Panc1 (cell line): ENCODE data around the gene CRYBG1. TPM values are rescaled to one million over a fixed set of nuclear protein-coding genes. Genes with fewer than 3 reads are reported as not detected.

Experiments
- ATAC-seq: fragments of 200-7000 bp; cut with Tn5 transposase; 2 replicates; pipeline ENCODE4 v1.9.1; 2020; ENCODE audit warnings: mild to moderate bottlenecking, moderate library complexity
- BruUV-seq: library from RNA; stranded (reverse); fragments of 400-500 nt; replicated peaks from 2 replicates; lab custom pipeline; 2021; lab: Mats Ljungman, UMichigan
- CTCF ChIA-PET: fragments of 300-600 bp; sonication (Branson Sonifier 250); formaldehyde crosslinking; loops from one replicate; lab custom pipeline; 2022; ENCODE audit warnings: antibody characterized with exemption; lab: Charles Lee
- POLR2A ChIA-PET: fragments of 300-600 bp; sonication (Branson Sonifier 250); formaldehyde crosslinking; loops from one replicate; lab custom pipeline; 2022; ENCODE audit warnings: antibody characterized with exemption; lab: Charles Lee
- DNase-seq: peaks from one replicate; pipeline ENCODE4 v3.0.0-alpha.2; 2010; ENCODE audit warnings: low read depth, low spot score
- H3K27ac ChIP-seq: 2 replicates; pipeline ENCODE4 v1.5.1; 2011; ENCODE audit warnings: mild to moderate bottlenecking, low read length, inconsistent platforms
- H3K27me3 ChIP-seq: fragments of 200-500 bp; sonication (Bioruptor generic); 2 replicates; pipeline ENCODE4 v1.6.0; 2014; ENCODE audit warnings: low read length, inconsistent platforms; ENCODE audit not compliant: control insufficient read depth, insufficient read depth
- H3K36me3 ChIP-seq: fragments of 200-500 bp; sonication (Bioruptor generic); 2 replicates; pipeline ENCODE4 v1.5.1; 2014; ENCODE audit warnings: inconsistent platforms, mild to moderate bottlenecking, low read length, moderate library complexity; ENCODE audit not compliant: control insufficient read depth, insufficient read depth
- H3K4me1 ChIP-seq: 2 replicates; pipeline ENCODE4 v1.5.1; 2011; ENCODE audit warnings: inconsistent platforms, mild to moderate bottlenecking, low read length, moderate library complexity; ENCODE audit not compliant: control insufficient read depth, insufficient read depth
- H3K4me3 ChIP-seq, 2 experiments: 2 replicates each; pipeline ENCODE4 v1.5.1; 2011 to 2012; ENCODE audit warnings: low read depth in 2 of 2, low read length in 2 of 2, mild to moderate bottlenecking in 2 of 2, inconsistent platforms in 1 of 2, moderate library complexity in 1 of 2
- H3K9me3 ChIP-seq: fragments of 200-500 bp; sonication (Bioruptor generic); 2 replicates; pipeline ENCODE4 v1.5.1; 2014; ENCODE audit warnings: low read depth, mild to moderate bottlenecking, inconsistent platforms, low read length, moderate library complexity; ENCODE audit not compliant: control insufficient read depth, insufficient read depth
- POLR2AphosphoS5 ChIP-seq: IDR thresholded peaks from 2 replicates; pipeline ENCODE4 v1.6.1; 2012; ENCODE audit warnings: mild to moderate bottlenecking, low read depth, low read length, moderate library complexity
- REST ChIP-seq, 2 experiments: IDR thresholded peaks; 2 replicates each; pipeline ENCODE4 v1.6.1; 2011 to 2012; ENCODE audit warnings: low read depth in 2 of 2, control low read depth in 1 of 2, low read length in 1 of 2, mild to moderate bottlenecking in 1 of 2, moderate library complexity in 1 of 2; ENCODE audit not compliant: insufficient read depth in 1 of 2
- SIN3A ChIP-seq: IDR thresholded peaks from 2 replicates; pipeline ENCODE4 v1.6.1; 2012; ENCODE audit warnings: low read depth, mild to moderate bottlenecking, low read length, moderate library complexity, borderline replicate concordance; ENCODE audit not compliant: insufficient read depth
- TCF7L2 ChIP-seq: IDR thresholded peaks from 2 replicates; pipeline ENCODE4 v1.6.1; 2011; ENCODE audit warnings: mild to moderate bottlenecking, low read depth, low read length, inconsistent platforms
- in situ Hi-C: cut with HindIII; loops from 2 replicates; pipeline ENCODE4 v1.10.0; 2016; ENCODE audit warnings: low sequenced_read_pairs, low pct_unique_long_range_greater_than_20kb
- intact Hi-C: fragments of 100-400 bp; cut with micrococcal nuclease; formaldehyde crosslinking; loops from one replicate; pipeline ENCODE4 v1.10.0; 2022; ENCODE audit not compliant: unreplicated experiment
- total RNA-seq: library from RNA; stranded (reverse); gene quantifications from one replicate; pipeline ENCODE4 v1.2.1, GENCODE V29; 2021; ENCODE audit not compliant: unreplicated experiment
- TF ChIP-seq, protein P1 (sequence below): fragments of 450-650 bp; IDR thresholded peaks from 2 replicates; pipeline ENCODE4 v1.5.1; 2017; ENCODE audit warnings: mild to moderate bottlenecking

Gene CRYBG1
- total RNA-seq, 1 experiment from 2014 or later: 32.3 TPM

- TF ChIP-seq, protein P1, sequence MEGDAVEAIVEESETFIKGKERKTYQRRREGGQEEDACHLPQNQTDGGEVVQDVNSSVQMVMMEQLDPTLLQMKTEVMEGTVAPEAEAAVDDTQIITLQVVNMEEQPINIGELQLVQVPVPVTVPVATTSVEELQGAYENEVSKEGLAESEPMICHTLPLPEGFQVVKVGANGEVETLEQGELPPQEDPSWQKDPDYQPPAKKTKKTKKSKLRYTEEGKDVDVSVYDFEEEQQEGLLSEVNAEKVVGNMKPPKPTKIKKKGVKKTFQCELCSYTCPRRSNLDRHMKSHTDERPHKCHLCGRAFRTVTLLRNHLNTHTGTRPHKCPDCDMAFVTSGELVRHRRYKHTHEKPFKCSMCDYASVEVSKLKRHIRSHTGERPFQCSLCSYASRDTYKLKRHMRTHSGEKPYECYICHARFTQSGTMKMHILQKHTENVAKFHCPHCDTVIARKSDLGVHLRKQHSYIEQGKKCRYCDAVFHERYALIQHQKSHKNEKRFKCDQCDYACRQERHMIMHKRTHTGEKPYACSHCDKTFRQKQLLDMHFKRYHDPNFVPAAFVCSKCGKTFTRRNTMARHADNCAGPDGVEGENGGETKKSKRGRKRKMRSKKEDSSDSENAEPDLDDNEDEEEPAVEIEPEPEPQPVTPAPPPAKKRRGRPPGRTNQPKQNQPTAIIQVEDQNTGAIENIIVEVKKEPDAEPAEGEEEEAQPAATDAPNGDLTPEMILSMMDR: no peak
- TF ChIP-seq REST (IDR thresholded peaks at IDR 0.05; ENCODE audit: insufficient read depth in 1 of 2, low read depth in 2 of 2, low read length in 1 of 2) (no peak), SIN3A (no peak), TCF7L2 (no peak), POLR2AphosphoS5 (no peak)
- H3K4me3 ChIP-seq: no peak overlapping the region
- intact Hi-C loops: no loop called here
- H3K27ac ChIP-seq: no peak overlapping the region
- no peaks in the 10 kb centered on the region for H3K4me1 ChIP-seq
- no peaks in the 10 kb centered on the region; the same call in 1 of the 2 replicates for H3K27me3 ChIP-seq
- ChIA-PET CTCF (no interaction called here), POLR2A (no interaction called here)
- no peak for ATAC-seq
- H3K9me3 ChIP-seq: 0 out of 2 replicates have a peak, but pooled peaks cover 2% of the 10 kb centered on the region
- BruUV-seq: no TSS peak
- no peaks in the 10 kb centered on the region for H3K36me3 ChIP-seq
- in situ Hi-C loops: no loop called here
- DNase-seq: no peak
These were observed 130.5 kb downstream of the CRYBG1 start for GRCh38 chr6:106490974-106491373.

DNA sequence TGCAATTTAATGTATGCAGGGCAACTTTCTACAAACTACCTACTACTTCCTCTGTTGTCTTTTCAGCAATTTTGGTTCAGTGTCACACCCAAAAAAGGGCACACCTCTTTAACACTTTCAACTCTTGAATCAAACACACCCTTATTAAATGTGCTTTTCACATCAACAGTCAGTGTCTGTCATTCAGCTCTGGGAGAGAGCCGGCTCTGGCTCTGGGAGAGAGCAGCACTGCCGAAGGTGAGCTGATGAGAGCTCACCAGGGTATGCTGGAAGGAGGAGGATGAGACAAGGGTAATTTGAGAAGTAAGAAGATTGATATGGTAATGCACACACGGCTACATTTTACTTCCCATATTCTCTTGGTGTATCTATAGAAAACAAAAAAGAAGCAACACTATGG lies 134.5 kb downstream of the CRYBG1 start:
- CTCF ChIA-PET: interaction anchor here (0.8 kb wide), 1 partner anchor 70 kb away, joined by 3 read pairs; no protein-coding TSS in a partner anchor

More for the DNA sequence above, 134.5 kb downstream of the CRYBG1 start:
- TF ChIP-seq, protein P1: no peak
- no peaks in the 10 kb centered on the region for H3K9me3 ChIP-seq
- BruUV-seq: no TSS peak
- no peak for DNase-seq
- in situ Hi-C loops (no loop called here), intact Hi-C loops (no loop called here)
- POLR2A ChIA-PET: interaction anchor here (0.6 kb wide), 1 partner anchor 1974 kb away, joined by 11 read pairs; no protein-coding TSS in a partner anchor
- H3K36me3 ChIP-seq: no peaks in the 10 kb centered on the region
- H3K4me3 ChIP-seq: no peak overlapping the region
- no peaks in the 10 kb centered on the region; the same call in 1 of the 2 replicates for H3K27me3 ChIP-seq
- ATAC-seq: no peak
- H3K27ac ChIP-seq: no peak overlapping the region
- H3K4me1 ChIP-seq: no peaks in the 10 kb centered on the region
